Right atrium auricular region (tissue), 2 donors: Measurements from ENCODE around the gene ELL. TPM values are rescaled to one million over a fixed set of nuclear protein-coding genes. Genes with fewer than 3 reads are reported as not detected.

Source experiments
- DNase-seq: peaks from one replicate; pipeline ENCODE4 v3.0.0-alpha.2; 2019; ENCODE audit warnings: low spot score
- H3K27ac ChIP-seq, 2 donors: fragments of 200-600 bp; sonication (generic); 1 replicate in 1 of 2; 2 replicates in 1 of 2; pipeline ENCODE4 v1.5.1; 2016 to 2019
- H3K27me3 ChIP-seq, 2 donors: fragments of 200-600 bp; sonication (generic); one replicate each; pipeline versions ENCODE4 v1.5.1 to v1.6.0; 2017 to 2019
- H3K36me3 ChIP-seq: fragments of 200-600 bp; sonication (generic); one replicate; pipeline ENCODE4 v1.5.1; 2016
- H3K4me1 ChIP-seq, 2 donors: fragments of 200-600 bp; sonication (generic); one replicate each; pipeline versions ENCODE4 v1.5.1 to v1.6.0; 2017 to 2019
- H3K4me3 ChIP-seq, 2 donors: fragments of 200-600 bp; sonication (generic); 1 replicate in 1 of 2; 2 replicates in 1 of 2; pipeline ENCODE4 v1.5.1; 2017 to 2019; ENCODE audit warnings: mild to moderate bottlenecking in 1 of 2, moderate library complexity in 1 of 2
- H3K9me3 ChIP-seq, 2 donors: fragments of 200-600 bp; sonication (generic); one replicate each; pipeline ENCODE4 v1.5.1; 2019
- total RNA-seq, 2 donors: library from RNA; depleted of rRNA; stranded (reverse); fragments of >200 nt; gene quantifications; one replicate each; pipeline ENCODE4 v1.1.0, GENCODE V29; 2016
- TF ChIP-seq, protein P1 (sequence below), 2 donors: fragments of 200-600 bp; sonication (generic); IDR thresholded peaks; one replicate each; pipeline ENCODE4 v1.5.1; 2019; ENCODE audit warnings: antibody characterized with exemption in 2 of 2

ELL gene
- total RNA-seq, 2 donors from 2014 or later = 12.4 to 17.5 TPM

DNA sequence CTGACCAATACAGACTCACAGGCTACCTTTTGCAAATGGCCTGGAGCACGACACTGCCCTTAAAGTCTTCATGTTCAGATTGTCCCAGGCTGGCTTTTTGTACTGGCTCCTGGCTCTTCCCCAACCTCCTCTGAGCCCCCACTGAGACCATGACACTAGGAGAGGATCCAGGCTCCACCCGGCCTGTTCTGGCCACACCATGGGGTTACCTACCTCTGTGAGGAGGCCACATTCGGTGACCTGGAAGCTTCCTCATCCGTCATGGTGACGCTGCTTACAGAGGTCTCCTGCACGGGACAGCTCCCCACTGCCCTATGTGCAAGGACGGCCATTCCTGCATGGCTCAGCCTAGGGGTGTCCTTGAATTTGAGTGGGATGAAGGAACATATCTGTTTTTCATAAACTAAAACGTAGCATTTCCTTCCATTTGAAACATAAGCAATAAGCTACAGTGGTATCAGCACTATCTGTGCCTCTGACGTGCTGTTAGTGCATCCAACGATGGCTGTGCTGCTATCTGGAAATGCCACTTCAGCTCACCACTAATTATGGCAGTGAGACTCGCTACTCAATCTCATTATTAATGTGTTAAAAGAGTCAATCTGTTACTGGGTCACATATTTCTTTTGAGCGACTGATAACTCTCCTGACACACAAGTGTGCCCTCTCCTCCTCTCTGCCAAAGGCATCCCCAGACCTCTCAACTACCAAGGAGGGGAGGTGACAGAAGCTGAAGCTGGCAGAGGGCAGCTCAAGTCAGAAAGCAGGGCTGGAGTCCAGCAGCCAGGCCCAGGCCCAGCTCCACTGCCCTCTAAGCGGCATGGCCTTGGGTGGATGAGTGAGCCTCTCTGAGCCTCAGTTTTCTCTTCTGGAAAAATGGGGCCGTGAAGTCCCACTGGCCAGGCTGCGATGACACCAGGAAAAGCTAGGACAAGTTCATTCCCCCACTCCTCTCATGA is 29.6 kb downstream of the ELL start:
- H3K4me3 ChIP-seq = no peak overlapping the region
- no peaks in the 10 kb centered on the region for H3K27me3 ChIP-seq
- no peak for DNase-seq
- TF ChIP-seq, protein P1, sequence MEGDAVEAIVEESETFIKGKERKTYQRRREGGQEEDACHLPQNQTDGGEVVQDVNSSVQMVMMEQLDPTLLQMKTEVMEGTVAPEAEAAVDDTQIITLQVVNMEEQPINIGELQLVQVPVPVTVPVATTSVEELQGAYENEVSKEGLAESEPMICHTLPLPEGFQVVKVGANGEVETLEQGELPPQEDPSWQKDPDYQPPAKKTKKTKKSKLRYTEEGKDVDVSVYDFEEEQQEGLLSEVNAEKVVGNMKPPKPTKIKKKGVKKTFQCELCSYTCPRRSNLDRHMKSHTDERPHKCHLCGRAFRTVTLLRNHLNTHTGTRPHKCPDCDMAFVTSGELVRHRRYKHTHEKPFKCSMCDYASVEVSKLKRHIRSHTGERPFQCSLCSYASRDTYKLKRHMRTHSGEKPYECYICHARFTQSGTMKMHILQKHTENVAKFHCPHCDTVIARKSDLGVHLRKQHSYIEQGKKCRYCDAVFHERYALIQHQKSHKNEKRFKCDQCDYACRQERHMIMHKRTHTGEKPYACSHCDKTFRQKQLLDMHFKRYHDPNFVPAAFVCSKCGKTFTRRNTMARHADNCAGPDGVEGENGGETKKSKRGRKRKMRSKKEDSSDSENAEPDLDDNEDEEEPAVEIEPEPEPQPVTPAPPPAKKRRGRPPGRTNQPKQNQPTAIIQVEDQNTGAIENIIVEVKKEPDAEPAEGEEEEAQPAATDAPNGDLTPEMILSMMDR (IDR thresholded peaks at IDR 0.05) = no peak
- H3K27ac ChIP-seq = peak overlapping the region; percentile 78 to 86
- H3K36me3 ChIP-seq = no peaks in the 10 kb centered on the region
- H3K4me1 ChIP-seq = peaks cover 0 to 96% of the 10 kb centered on the region in 2 donors
- no peaks in the 10 kb centered on the region for H3K9me3 ChIP-seq

DNA sequence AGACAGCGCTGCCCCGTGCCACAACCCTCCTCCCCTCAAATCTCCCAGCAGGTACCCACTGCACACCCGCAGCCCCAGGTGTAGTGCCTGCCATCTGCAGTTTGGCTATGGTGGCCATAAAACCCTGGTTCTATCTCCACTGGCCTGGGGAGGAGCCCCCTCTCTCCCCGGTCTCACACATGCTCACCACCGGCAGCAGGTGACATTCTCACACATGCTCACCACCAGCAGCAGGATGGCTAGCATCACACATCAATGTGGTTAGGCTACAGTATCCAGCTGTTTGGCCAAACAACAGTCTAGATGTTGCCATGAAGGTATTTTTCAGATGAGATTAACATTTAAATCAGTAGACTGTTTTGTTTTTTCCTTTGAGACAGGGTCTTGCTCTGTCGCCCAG is 31.1 kb downstream of the ELL start:
- peak overlapping the region; percentile 76 to 86 for H3K27ac ChIP-seq
- TF ChIP-seq, protein P1 (IDR thresholded peaks at IDR 0.05) = no peak
- H3K36me3 ChIP-seq = no peaks in the 10 kb centered on the region
- H3K27me3 ChIP-seq = no peaks in the 10 kb centered on the region
- no peak for DNase-seq
- H3K4me3 ChIP-seq = no peak overlapping the region
- peaks cover 4 to 96% of the 10 kb centered on the region in 2 donors for H3K4me1 ChIP-seq
- no peaks in the 10 kb centered on the region for H3K9me3 ChIP-seq

DNA sequence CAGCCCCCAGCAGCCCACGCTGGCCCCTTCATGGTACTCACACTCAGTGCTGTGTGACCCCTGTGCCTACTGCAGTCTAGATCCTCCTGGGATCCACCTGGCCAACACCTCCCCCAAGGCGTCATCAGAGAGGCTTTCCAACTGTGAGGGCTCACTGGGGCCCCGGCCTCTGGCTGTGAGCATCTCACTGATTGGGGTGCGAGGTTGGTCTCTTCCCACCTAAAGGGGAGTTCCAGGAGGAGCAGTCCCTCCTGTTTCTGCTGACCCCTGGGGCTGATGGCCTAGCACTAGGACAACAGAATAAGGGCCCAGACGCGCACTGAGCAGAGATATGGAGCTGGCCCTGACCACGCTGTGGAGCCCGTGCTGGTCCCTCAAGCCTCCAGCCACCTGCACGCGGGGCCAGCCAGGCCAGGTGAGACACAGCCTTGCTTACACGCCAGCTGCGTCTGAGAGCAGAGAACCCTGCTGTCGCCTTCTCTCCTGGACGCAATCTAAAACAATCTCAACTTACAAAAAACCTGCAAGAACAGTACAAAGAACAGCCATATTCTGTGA is 32.2 kb downstream of the ELL start:
- H3K4me3 ChIP-seq = no peak overlapping the region
- TF ChIP-seq, protein P1 (IDR thresholded peaks at IDR 0.05) = no peak
- H3K36me3 ChIP-seq = no peaks in the 10 kb centered on the region
- no peaks in the 10 kb centered on the region for H3K27me3 ChIP-seq
- DNase-seq = no peak
- H3K4me1 ChIP-seq = peaks cover 4 to 96% of the 10 kb centered on the region in 2 donors
- peak overlapping the region; percentile 76 to 86 for H3K27ac ChIP-seq
- no peaks in the 10 kb centered on the region for H3K9me3 ChIP-seq

DNA sequence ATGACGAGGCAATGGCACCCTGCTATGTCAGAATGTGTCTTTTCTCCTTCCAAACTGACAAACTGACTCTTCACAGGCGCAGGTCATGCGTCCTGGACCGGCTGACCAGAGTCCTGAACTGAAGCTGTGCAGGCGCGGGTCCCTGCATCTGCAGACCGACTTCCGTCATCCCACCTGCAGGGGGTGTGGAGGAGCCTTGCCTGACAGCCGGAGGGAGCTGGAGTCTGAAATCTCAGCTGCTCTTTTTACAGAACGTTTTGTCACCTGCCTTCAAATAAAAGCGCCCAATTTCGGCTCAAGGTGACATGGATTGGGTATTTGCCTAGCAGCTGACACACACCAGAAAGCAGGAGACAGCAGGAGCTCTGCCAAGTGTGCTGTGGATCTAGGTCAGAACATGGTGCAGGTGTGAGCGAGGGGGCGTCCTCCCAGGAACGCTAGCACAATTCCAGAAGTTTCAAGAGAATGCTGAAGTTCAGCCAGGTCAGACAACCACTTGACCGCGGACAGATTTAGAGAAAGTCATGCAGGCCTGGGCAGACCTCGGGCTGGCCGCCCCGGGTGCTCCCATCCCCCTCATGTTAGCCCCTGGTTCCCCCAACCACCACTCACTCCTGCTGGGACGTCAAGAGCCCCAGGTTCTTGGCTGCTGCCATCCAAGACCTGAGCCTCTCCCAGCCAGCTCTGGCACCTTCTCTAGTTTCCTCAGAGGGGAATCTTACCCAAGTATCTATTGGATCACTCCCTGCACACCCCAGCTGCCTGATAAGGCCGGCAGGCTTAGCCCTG is 32.8 kb downstream of the ELL start:
- TF ChIP-seq, protein P1 (IDR thresholded peaks at IDR 0.05) = peak in 1 of 2 donors; percentile 55
- no peak for DNase-seq
- Histone ChIP-seq H3K4me3 (no peak overlapping the region), H3K4me1 (peaks cover 4 to 96% of the 10 kb centered on the region in 2 donors), H3K36me3 (no peaks in the 10 kb centered on the region), H3K27ac (peak overlapping the region; percentile 76 to 86), H3K9me3 (no peaks in the 10 kb centered on the region), H3K27me3 (no peaks in the 10 kb centered on the region)

DNA sequence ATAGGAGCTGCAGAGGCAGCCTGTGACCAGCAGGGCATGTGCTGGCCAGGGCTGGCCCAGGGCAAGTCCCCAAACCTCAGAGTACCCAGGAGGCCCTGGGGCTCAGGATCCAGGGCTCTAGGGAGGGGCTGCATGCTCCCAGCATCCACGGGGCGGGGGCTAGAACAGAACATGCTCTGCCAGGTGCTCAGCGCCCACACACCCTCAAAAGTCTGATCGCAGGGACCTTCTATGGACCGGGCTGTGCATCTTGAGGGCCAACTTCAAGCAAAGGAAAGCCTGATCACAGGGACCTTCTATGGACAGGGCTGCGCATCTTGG is 33.5 kb downstream of the ELL start:
- Histone ChIP-seq H3K9me3 (no peaks in the 10 kb centered on the region), H3K4me3 (no peak overlapping the region), H3K27me3 (no peaks in the 10 kb centered on the region), H3K4me1 (peaks cover 4 to 96% of the 10 kb centered on the region in 2 donors), H3K27ac (peak overlapping the region; percentile 76 to 86), H3K36me3 (no peaks in the 10 kb centered on the region)
- TF ChIP-seq, protein P1 (IDR thresholded peaks at IDR 0.05) = no peak
- DNase-seq = no peak
